Endothelial cell of umbilical vein (primary cell): ENCODE measurements around the gene CFAP20DC. TPM values are rescaled to one million over a fixed set of nuclear protein-coding genes. Genes with fewer than 3 reads are reported as not detected.

Source experiments
- BruUV-seq: library from RNA; stranded (reverse); fragments of 400-500 nt; replicated peaks from 2 replicates; lab custom pipeline; 2021; lab: Mats Ljungman, UMichigan
- CTCF ChIA-PET: fragments of 300-600, 350-600 bp; sonication (Branson Sonifier 250); formaldehyde crosslinking; loops from one replicate; lab custom pipeline; 2021; ENCODE audit warnings: antibody characterized with exemption, inconsistent platforms; lab: Charles Lee
- POLR2A ChIA-PET: fragments of 300-600, 350-600 bp; sonication (Branson Sonifier 250); formaldehyde crosslinking; loops from one replicate; lab custom pipeline; 2021; ENCODE audit warnings: antibody characterized with exemption, inconsistent platforms; lab: Charles Lee
- DNase-seq: peaks from one replicate; pipeline ENCODE4 v3.0.0-alpha.2; 2011; ENCODE audit warnings: low read depth, low spot score
- FAIRE-seq: peaks from 2 replicates; lab custom pipeline; 2011; peaks lifted over from hg19 to GRCh38; lab: Jason Lieb, UNC
- H2AFZ ChIP-seq: 2 replicates; pipeline ENCODE4 v1.6.0; 2012; ENCODE audit warnings: low read depth, low read length, control low read depth, inconsistent platforms
- H3K27ac ChIP-seq: 2 replicates; pipeline ENCODE4 v1.5.1; 2011; ENCODE audit warnings: low read depth, mild to moderate bottlenecking, control low read depth, low read length, moderate library complexity; ENCODE audit not compliant: insufficient read depth
- H3K27me3 ChIP-seq, 2 experiments: 2 replicates each; pipeline versions ENCODE4 v1.6.0 to v1.6.1; 2011; ENCODE audit warnings: low read length in 2 of 2, mixed read lengths in 1 of 2; ENCODE audit not compliant: control insufficient read depth in 2 of 2, insufficient read depth in 2 of 2
- H3K36me3 ChIP-seq, 2 experiments: 2 replicates in 1 of 2; 3 replicates in 1 of 2; pipeline ENCODE4 v1.5.1; 2011; ENCODE audit warnings: low read length in 2 of 2, mild to moderate bottlenecking in 1 of 2, moderate library complexity in 1 of 2; ENCODE audit not compliant: control insufficient read depth in 2 of 2, insufficient read depth in 2 of 2; ENCODE audit errors: extremely low read depth in 1 of 2
- H3K4me1 ChIP-seq: 3 replicates; pipeline ENCODE4 v1.5.1; 2011; ENCODE audit warnings: mild to moderate bottlenecking, low read length; ENCODE audit not compliant: control insufficient read depth, insufficient read depth; ENCODE audit errors: extremely low read depth
- H3K4me2 ChIP-seq: 2 replicates; pipeline ENCODE4 v1.6.1; 2011; ENCODE audit warnings: low read length, control low read depth, mixed read lengths; ENCODE audit not compliant: insufficient read depth
- H3K4me3 ChIP-seq, 3 experiments: fragments of 200-600 bp in 1 of 3; sonication (generic), shearing (Covaris generic) in 1 of 3; replicated peaks in 1 of 3; 2 replicates each; pipeline ENCODE4 v1.5.1; 2011 to 2016; ENCODE audit warnings: control low read depth in 3 of 3, low read length in 3 of 3, mild to moderate bottlenecking in 2 of 3, inconsistent platforms in 1 of 3, low read depth in 1 of 3, moderate library complexity in 1 of 3; ENCODE audit not compliant: insufficient read depth in 1 of 3
- H3K79me2 ChIP-seq: 2 replicates; pipeline ENCODE4 v1.6.0; 2012; ENCODE audit warnings: low read length, inconsistent platforms; ENCODE audit not compliant: control insufficient read depth, insufficient read depth
- H3K9ac ChIP-seq: replicated peaks from 2 replicates; pipeline ENCODE3; 2011; ENCODE audit warnings: low read length, control low read depth; ENCODE audit not compliant: insufficient read depth; ENCODE audit errors: extremely low read depth
- H3K9me1 ChIP-seq: replicated peaks from 3 replicates; pipeline ENCODE4 v1.6.0; 2011; ENCODE audit warnings: mild to moderate bottlenecking, low read length; ENCODE audit not compliant: control insufficient read depth, insufficient read depth; ENCODE audit errors: extremely low read depth
- H3K9me3 ChIP-seq: replicated peaks from 2 replicates; pipeline ENCODE4 v1.5.1; 2012; ENCODE audit warnings: low read length, inconsistent platforms; ENCODE audit not compliant: control insufficient read depth, insufficient read depth
- H4K20me1 ChIP-seq: replicated peaks from 2 replicates; pipeline ENCODE3; 2011; ENCODE audit warnings: mild to moderate bottlenecking, low read length; ENCODE audit not compliant: control insufficient read depth, insufficient read depth; ENCODE audit errors: extremely low read depth
- EZH2 ChIP-seq: IDR thresholded peaks from 2 replicates; pipeline ENCODE4 v1.6.1; 2012; ENCODE audit warnings: borderline replicate concordance, low read depth, mild to moderate bottlenecking, moderate library complexity, low read length, inconsistent platforms; ENCODE audit not compliant: severe bottlenecking
- JUN ChIP-seq: IDR thresholded peaks from 2 replicates; pipeline ENCODE4 v1.6.1; 2011; ENCODE audit warnings: borderline replicate concordance, low read depth; ENCODE audit not compliant: insufficient read length, insufficient read depth
- MAX ChIP-seq: IDR thresholded peaks from 2 replicates; pipeline ENCODE4 v1.6.1; 2011; ENCODE audit not compliant: insufficient read depth, insufficient read length
- POLR2A ChIP-seq: IDR thresholded peaks from 2 replicates; pipeline ENCODE4 v1.6.1; 2012; ENCODE audit warnings: low read depth, mild to moderate bottlenecking, control low read depth, low read length
- dilution Hi-C: fragments of 300-500 bp; cut with MboI; formaldehyde crosslinking; loops from one replicate; pipeline ENCODE4 v1.15.0; 2019; ENCODE audit warnings: low sequenced_read_pairs; ENCODE audit not compliant: extremely low pct_ligation_motif_present
- intact Hi-C: fragments of 100-400 bp; cut with micrococcal nuclease; formaldehyde crosslinking; loops from one replicate; pipeline ENCODE4 v1.10.0; 2022
- polyA plus RNA-seq, 4 experiments: library from polyadenylated mRNA; depleted of rRNA in 3 of 4; stranded (reverse) in 3 of 4; unstranded in 1 of 4; fragments of >200 nt; gene quantifications; 2 replicates each; pipeline versions ENCODE4 v1.2.1 to v1.2.3, GENCODE V29; 2011 to 2012; ENCODE audit warnings: missing spikeins in 1 of 4
- total RNA-seq: library from RNA; stranded (reverse); gene quantifications from 2 replicates; pipeline ENCODE4 v1.2.3, GENCODE V29; 2021
- TF ChIP-seq, protein P1 (sequence below), 2 donors: IDR thresholded peaks; 1 replicate in 1 of 2; 2 replicates in 1 of 2; pipeline ENCODE4 v1.5.1; 2011; ENCODE audit warnings: low read length in 2 of 2, mild to moderate bottlenecking in 2 of 2, moderate library complexity in 2 of 2, control low read depth in 1 of 2, inconsistent platforms in 1 of 2, low read depth in 1 of 2; ENCODE audit not compliant: insufficient read depth in 1 of 2; ENCODE audit errors: extremely low read depth in 1 of 2

CFAP20DC gene
- total and polyA plus RNA-seq, 2 donors (not counting 3 experiments of a cell fraction or from before 2014, with no cell fraction given): 0.92 to 2.1 TPM

DNA sequence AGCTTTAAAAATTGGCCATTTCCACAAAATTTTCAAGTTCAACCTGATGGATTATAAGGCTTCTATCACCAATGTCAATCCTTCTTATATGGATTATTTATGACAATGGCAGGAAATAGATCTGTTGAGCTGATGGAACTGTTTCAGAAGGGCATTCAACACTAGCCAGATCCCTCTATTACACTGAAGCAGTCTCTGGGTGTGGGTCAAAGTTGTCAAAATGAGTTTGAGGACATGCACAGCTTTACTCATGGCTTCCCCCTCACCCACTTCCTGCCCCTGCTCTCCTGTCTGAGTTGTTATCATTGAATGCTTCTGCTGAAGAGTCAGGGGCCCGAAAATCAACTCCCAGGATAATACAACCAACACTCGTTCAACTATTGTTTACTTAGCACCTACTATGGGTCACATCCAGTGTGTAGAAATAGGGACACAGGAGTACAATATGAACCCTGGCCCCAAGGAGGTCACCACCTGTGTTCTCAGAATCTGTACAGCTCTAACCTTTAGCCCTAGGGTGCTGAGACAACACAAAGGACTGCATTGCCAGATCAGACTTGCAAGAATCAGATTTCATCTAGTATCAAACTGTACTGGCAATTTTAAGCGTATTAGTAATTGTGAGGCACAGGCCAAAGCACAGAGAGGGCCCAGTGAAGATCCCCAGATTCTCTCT is 341.6 kb downstream of the CFAP20DC start:
- Histone ChIP-seq H3K36me3 (no peaks in the 10 kb centered on the region), H3K4me1 (no peaks in the 10 kb centered on the region), H4K20me1 (no peaks in the 10 kb centered on the region), H3K4me2 (no peak overlapping the region), H3K9ac (no peak overlapping the region), H3K79me2 (no peaks in the 10 kb centered on the region), H3K27me3 (no peaks in the 10 kb centered on the region), H3K27ac (no peak overlapping the region), H2AFZ (no peak overlapping the region), H3K9me3 (no peaks in the 10 kb centered on the region), H3K9me1 (no peaks in the 10 kb centered on the region), H3K4me3 (no peak overlapping the region)
- FAIRE-seq (no peak), DNase-seq (no peak)
- no peak for TF ChIP-seq MAX
- no peak for TF ChIP-seq JUN
- TF ChIP-seq, protein P1, sequence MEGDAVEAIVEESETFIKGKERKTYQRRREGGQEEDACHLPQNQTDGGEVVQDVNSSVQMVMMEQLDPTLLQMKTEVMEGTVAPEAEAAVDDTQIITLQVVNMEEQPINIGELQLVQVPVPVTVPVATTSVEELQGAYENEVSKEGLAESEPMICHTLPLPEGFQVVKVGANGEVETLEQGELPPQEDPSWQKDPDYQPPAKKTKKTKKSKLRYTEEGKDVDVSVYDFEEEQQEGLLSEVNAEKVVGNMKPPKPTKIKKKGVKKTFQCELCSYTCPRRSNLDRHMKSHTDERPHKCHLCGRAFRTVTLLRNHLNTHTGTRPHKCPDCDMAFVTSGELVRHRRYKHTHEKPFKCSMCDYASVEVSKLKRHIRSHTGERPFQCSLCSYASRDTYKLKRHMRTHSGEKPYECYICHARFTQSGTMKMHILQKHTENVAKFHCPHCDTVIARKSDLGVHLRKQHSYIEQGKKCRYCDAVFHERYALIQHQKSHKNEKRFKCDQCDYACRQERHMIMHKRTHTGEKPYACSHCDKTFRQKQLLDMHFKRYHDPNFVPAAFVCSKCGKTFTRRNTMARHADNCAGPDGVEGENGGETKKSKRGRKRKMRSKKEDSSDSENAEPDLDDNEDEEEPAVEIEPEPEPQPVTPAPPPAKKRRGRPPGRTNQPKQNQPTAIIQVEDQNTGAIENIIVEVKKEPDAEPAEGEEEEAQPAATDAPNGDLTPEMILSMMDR (IDR thresholded peaks at IDR 0.05; ENCODE audit: extremely low read depth in 1 of 2, insufficient read depth in 1 of 2, low read depth in 1 of 2, low read length in 2 of 2): no peak
- no peak for TF ChIP-seq POLR2A
- TF ChIP-seq EZH2: no peak
- ChIA-PET POLR2A (no interaction called here), CTCF (interaction anchor here (1.4 kb wide), 1 partner anchor 78 kb away, joined by 3 read pairs; no protein-coding TSS in a partner anchor)
- intact Hi-C loops: no loop called here
- dilution Hi-C loops: no loop called here
- no TSS peak for BruUV-seq
